ENCODE results near the gene ZNF100.

The ZNF100 gene

GRCh38 chr19:21693399-21693798 lies 74.0 kb downstream of the ZNF100 start:
- H3K27me3 Mint-ChIP-seq (ENCODE audit: low read depth, poor library complexity) = peaks cover 8% of the 10 kb centered on the region
- no peak overlapping the region for H3K27ac Mint-ChIP-seq
- no peak for DNase-seq
- peaks cover 79% of the 10 kb centered on the region for H3K9me3 Mint-ChIP-seq
- H3K4me3 Mint-ChIP-seq = no peak overlapping the region
- peaks cover 10% of the 10 kb centered on the region for H3K4me1 Mint-ChIP-seq
- no peak for TF ChIP-seq CTCF (IDR thresholded peaks at IDR 0.05)
- no peaks in the 10 kb centered on the region for H3K36me3 Mint-ChIP-seq (ENCODE audit: low read depth)

GRCh38 chr19:21691661-21692060 lies 75.7 kb downstream of the ZNF100 start:
- Mint-ChIP-seq H3K27ac (peak overlapping the region; percentile 68), H3K36me3 (ENCODE audit: low read depth) (no peaks in the 10 kb centered on the region), H3K4me3 (no peak overlapping the region), H3K9me3 (peaks cover 77% of the 10 kb centered on the region), H3K4me1 (peaks cover 10% of the 10 kb centered on the region), H3K27me3 (ENCODE audit: low read depth, poor library complexity) (peaks cover 5% of the 10 kb centered on the region)
- DNase-seq = no peak
- TF ChIP-seq CTCF (IDR thresholded peaks at IDR 0.05) = no peak

GRCh38 chr19:21688464-21688863 lies 78.9 kb downstream of the ZNF100 start:
- Mint-ChIP-seq H3K4me3 (no peak overlapping the region), H3K36me3 (ENCODE audit: low read depth) (no peaks in the 10 kb centered on the region), H3K27ac (no peak overlapping the region), H3K4me1 (peaks cover 10% of the 10 kb centered on the region), H3K9me3 (peaks cover 65% of the 10 kb centered on the region), H3K27me3 (ENCODE audit: low read depth, poor library complexity) (peaks cover 4% of the 10 kb centered on the region)
- no peak for TF ChIP-seq CTCF (IDR thresholded peaks at IDR 0.05)
- no peak for DNase-seq

- H3K27me3 Mint-ChIP-seq (ENCODE audit: low read depth, poor library complexity) = no peaks in the 10 kb centered on the region
- H3K36me3 Mint-ChIP-seq (ENCODE audit: low read depth) = peaks cover 4% of the 10 kb centered on the region
- H3K4me1 Mint-ChIP-seq = no peaks in the 10 kb centered on the region
- no peak overlapping the region for H3K4me3 Mint-ChIP-seq
- DNase-seq = no peak
- peaks cover 60% of the 10 kb centered on the region for H3K9me3 Mint-ChIP-seq
- no peak overlapping the region for H3K27ac Mint-ChIP-seq
- no peak for TF ChIP-seq CTCF (IDR thresholded peaks at IDR 0.05)
Observed at GRCh38 chr19:21680671-21681070, 86.7 kb downstream of the ZNF100 start.

- no peak for TF ChIP-seq CTCF (IDR thresholded peaks at IDR 0.05)
- Mint-ChIP-seq H3K9me3 (peaks cover 58% of the 10 kb centered on the region), H3K36me3 (ENCODE audit: low read depth) (peaks cover 4% of the 10 kb centered on the region), H3K27ac (no peak overlapping the region), H3K27me3 (ENCODE audit: low read depth, poor library complexity) (no peaks in the 10 kb centered on the region), H3K4me1 (no peaks in the 10 kb centered on the region), H3K4me3 (no peak overlapping the region)
- DNase-seq = no peak
Observed at GRCh38 chr19:21680026-21680425, 87.4 kb downstream of the ZNF100 start.

GRCh38 chr19:21677696-21678418 lies 89.5 kb downstream of the ZNF100 start:
- Mint-ChIP-seq H3K4me1 (no peaks in the 10 kb centered on the region), H3K9me3 (peaks cover 55% of the 10 kb centered on the region), H3K27me3 (ENCODE audit: low read depth, poor library complexity) (no peaks in the 10 kb centered on the region), H3K36me3 (ENCODE audit: low read depth) (peaks cover 4% of the 10 kb centered on the region), H3K27ac (no peak overlapping the region), H3K4me3 (no peak overlapping the region)
- DNase-seq = no peak
- no peak for TF ChIP-seq CTCF (IDR thresholded peaks at IDR 0.05)
